ENCODE measurements around the gene RASL11A. TPM values are rescaled to one million over a fixed set of nuclear protein-coding genes. Genes with fewer than 3 reads are reported as not detected.
"Not testable (repeated sequence)": the region's sequence is repeated elsewhere in the genome, so short reads cannot be mapped to it uniquely, and the experiment has no call there.

The RASL11A gene, protein sequence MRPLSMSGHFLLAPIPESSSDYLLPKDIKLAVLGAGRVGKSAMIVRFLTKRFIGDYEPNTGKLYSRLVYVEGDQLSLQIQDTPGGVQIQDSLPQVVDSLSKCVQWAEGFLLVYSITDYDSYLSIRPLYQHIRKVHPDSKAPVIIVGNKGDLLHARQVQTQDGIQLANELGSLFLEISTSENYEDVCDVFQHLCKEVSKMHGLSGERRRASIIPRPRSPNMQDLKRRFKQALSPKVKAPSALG
- total RNA-seq: 1.3 and 1.9 TPM in 2 replicates
- long read RNA-seq: 0 reads

DNA sequence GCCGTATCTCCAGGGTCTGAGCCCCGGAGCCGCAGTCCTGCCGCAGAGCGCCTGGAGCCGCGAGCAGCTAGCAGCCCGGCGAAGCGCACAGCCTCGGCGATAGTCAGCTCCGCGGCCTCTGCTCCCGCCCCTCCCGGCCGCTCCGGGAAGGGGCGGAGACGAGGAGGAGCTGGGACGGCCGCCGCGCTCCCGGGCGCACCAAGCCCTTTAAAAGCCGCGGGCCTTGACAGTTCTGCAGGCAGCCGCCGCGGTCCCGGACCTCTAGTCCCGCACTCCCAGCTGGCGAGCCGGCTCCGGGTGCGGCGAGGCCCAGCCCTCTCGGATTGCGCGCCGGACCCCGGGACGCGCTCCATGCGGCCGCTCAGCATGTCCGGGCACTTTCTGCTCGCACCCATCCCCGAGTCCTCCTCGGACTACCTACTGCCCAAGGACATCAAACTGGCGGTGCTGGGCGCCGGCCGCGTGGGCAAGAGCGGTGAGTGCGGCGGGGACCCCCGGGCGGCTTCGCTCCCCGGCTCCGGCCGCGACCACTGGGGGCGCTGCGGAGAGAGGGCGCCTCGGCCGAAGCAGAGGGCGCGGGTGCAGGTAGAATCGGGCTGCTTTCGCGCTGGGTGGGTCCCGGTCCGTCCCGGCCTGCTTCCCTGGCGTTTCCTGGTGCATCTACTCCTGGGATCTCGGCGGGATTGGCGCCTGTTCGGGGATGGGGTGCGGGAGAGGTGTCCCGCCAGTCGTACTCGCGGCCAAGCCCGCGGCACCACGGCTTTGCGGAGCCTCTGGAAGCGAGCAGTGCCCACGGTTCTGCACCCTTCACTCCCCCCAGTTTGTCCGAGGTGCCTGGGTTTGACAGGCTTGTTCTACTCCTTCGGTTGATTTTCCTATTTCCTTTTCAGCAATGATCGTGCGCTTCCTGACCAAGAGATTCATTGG is at the start of gene RASL11A:
Gene RASL11A, plus strand, starts transcription at position 237 of the 927 bp plus-strand sequence. Its CDS starts 115 bp downstream, at position 352.
- H3K36me3 Mint-ChIP-seq (ENCODE audit: low read depth): no peaks in the 10 kb centered on the region
- peaks cover 45% of the 10 kb centered on the region for H3K27me3 Mint-ChIP-seq (ENCODE audit: low read depth)
- H3K27ac Mint-ChIP-seq (ENCODE audit: unreplicated experiment): peak within 1 kb of the TSS; percentile 82
- TF ChIP-seq, protein P1, sequence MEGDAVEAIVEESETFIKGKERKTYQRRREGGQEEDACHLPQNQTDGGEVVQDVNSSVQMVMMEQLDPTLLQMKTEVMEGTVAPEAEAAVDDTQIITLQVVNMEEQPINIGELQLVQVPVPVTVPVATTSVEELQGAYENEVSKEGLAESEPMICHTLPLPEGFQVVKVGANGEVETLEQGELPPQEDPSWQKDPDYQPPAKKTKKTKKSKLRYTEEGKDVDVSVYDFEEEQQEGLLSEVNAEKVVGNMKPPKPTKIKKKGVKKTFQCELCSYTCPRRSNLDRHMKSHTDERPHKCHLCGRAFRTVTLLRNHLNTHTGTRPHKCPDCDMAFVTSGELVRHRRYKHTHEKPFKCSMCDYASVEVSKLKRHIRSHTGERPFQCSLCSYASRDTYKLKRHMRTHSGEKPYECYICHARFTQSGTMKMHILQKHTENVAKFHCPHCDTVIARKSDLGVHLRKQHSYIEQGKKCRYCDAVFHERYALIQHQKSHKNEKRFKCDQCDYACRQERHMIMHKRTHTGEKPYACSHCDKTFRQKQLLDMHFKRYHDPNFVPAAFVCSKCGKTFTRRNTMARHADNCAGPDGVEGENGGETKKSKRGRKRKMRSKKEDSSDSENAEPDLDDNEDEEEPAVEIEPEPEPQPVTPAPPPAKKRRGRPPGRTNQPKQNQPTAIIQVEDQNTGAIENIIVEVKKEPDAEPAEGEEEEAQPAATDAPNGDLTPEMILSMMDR (conservative IDR thresholded peaks at IDR 0.05): peak; percentile 98
- peak; percentile 72 for DNase-seq (ENCODE audit: low read depth, low spot score)
- no peaks in the 10 kb centered on the region for H3K9me3 Mint-ChIP-seq
- peaks cover 13% of the 10 kb centered on the region for H3K4me1 Mint-ChIP-seq
- H3K4me3 Mint-ChIP-seq: peak within 1 kb of the TSS; percentile 82

DNA sequence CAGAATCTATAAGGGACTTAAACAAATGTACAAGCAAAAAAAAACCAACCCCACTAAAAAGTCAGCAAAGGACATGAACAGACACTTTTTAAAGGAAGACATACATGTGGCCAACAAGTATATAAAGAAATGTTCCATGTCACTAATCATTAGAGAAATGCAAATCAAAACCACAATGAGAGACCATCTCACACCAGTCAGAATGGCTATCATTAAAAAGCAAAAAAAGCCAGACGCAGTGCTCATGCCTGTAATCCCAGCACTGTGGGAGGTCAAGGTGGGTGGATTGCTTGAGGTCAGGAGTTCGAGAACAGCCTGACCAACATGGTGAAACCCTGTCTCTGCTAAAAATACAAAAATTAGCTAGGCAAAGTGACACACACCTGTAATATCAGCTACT is 48.5 kb upstream of the RASL11A start:
- not testable (repeated sequence) for H3K9me3 Mint-ChIP-seq

DNA sequence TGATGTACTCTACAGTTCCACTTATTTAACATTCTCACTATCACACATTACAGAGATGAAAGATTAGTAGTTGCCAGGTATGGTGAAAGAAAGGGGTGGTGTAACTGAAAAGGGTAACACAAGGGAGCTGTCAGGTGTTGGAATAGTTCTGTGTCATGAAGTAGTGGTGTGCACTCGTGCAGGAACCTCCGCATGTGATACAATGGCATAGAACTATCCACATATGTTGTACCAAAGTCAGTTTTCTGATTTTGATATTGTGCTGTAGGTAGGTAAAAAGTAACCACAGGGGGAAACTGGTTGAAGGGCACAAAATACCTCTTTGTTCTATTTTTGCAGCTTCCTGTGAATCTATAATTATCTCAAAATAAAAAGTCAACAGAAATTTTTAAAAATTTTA is 43.6 kb upstream of the RASL11A start:
- Mint-ChIP-seq H3K27me3 (ENCODE audit: low read depth) (peaks cover 6% of the 10 kb centered on the region), H3K4me3 (no peak overlapping the region), H3K27ac (ENCODE audit: unreplicated experiment) (no peak overlapping the region), H3K36me3 (ENCODE audit: low read depth) (peaks cover 2% of the 10 kb centered on the region), H3K9me3 (peaks cover 2% of the 10 kb centered on the region), H3K4me1 (no peaks in the 10 kb centered on the region)
- DNase-seq (ENCODE audit: low read depth, low spot score): no peak
- TF ChIP-seq, protein P1 (conservative IDR thresholded peaks at IDR 0.05): no peak

More for the DNA sequence above, 48.5 kb upstream of the RASL11A start:
- H3K27me3 Mint-ChIP-seq (ENCODE audit: low read depth); DNase-seq (ENCODE audit: low read depth, low spot score); H3K4me3 Mint-ChIP-seq; H3K36me3 Mint-ChIP-seq (ENCODE audit: low read depth); H3K27ac Mint-ChIP-seq (ENCODE audit: unreplicated experiment); H3K4me1 Mint-ChIP-seq: not testable (repeated sequence)

DNA sequence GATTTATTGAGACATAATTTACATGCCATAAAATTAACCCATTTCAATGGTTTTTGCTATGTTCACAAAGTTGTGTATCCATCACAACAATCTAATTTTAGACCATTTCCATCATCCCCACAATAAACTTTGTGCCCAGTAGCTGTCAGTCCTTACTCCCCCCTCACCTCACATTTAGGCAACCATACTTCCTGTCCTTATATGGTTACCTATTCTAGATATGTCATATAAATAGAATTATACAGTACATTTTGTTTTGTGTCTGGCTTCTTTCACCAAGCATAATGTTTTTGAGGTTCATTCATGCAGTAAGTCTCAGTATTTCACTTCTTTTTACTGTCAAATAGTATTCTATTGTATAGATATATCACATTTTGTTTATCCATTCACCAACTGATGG is 42.5 kb upstream of the RASL11A start:
- DNase-seq (ENCODE audit: low read depth, low spot score): no peak
- H3K27ac Mint-ChIP-seq (ENCODE audit: unreplicated experiment): no peak overlapping the region
- H3K9me3 Mint-ChIP-seq: peaks cover 4% of the 10 kb centered on the region
- H3K4me3 Mint-ChIP-seq: no peak overlapping the region
- H3K36me3 Mint-ChIP-seq (ENCODE audit: low read depth): peaks cover 5% of the 10 kb centered on the region
- TF ChIP-seq, protein P1 (conservative IDR thresholded peaks at IDR 0.05): no peak
- no peaks in the 10 kb centered on the region for H3K4me1 Mint-ChIP-seq
- H3K27me3 Mint-ChIP-seq (ENCODE audit: low read depth): peaks cover 2% of the 10 kb centered on the region

DNA sequence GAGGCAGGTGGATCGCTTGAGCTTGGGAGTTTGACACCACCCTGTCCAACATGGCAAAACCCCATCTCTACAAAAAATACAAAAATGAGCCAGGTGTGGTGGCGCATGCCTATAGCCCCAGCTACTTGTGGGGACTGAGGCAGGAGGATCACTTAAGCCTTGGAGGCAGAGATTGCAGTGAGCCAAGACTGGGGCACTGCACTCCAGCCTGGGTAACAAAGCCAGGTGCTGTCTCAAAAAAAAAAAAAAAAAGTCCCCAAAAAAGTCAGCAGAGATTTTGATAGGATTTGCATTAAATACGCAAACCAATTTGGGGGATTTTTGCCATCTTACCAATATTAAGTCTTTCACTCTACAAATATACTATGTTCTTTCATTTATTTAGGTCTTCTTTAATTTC is 41.0 kb upstream of the RASL11A start:
- Mint-ChIP-seq H3K4me1 (no peaks in the 10 kb centered on the region), H3K9me3 (peaks cover 4% of the 10 kb centered on the region), H3K27ac (ENCODE audit: unreplicated experiment) (no peak overlapping the region), H3K36me3 (ENCODE audit: low read depth) (peaks cover 8% of the 10 kb centered on the region), H3K4me3 (no peak overlapping the region), H3K27me3 (ENCODE audit: low read depth) (peaks cover 2% of the 10 kb centered on the region)
- no peak for DNase-seq (ENCODE audit: low read depth, low spot score)
- TF ChIP-seq, protein P1 (conservative IDR thresholded peaks at IDR 0.05): no peak
